HG03139 (cell line): Measurements from ENCODE around the gene TBC1D1.

Experiments
- ATAC-seq: cut with Tn5 transposase; IDR thresholded peaks from one replicate; pipeline ENCODE4 v1.9.1; 2021; ENCODE audit not compliant: unreplicated experiment

TBC1D1 gene

DNA sequence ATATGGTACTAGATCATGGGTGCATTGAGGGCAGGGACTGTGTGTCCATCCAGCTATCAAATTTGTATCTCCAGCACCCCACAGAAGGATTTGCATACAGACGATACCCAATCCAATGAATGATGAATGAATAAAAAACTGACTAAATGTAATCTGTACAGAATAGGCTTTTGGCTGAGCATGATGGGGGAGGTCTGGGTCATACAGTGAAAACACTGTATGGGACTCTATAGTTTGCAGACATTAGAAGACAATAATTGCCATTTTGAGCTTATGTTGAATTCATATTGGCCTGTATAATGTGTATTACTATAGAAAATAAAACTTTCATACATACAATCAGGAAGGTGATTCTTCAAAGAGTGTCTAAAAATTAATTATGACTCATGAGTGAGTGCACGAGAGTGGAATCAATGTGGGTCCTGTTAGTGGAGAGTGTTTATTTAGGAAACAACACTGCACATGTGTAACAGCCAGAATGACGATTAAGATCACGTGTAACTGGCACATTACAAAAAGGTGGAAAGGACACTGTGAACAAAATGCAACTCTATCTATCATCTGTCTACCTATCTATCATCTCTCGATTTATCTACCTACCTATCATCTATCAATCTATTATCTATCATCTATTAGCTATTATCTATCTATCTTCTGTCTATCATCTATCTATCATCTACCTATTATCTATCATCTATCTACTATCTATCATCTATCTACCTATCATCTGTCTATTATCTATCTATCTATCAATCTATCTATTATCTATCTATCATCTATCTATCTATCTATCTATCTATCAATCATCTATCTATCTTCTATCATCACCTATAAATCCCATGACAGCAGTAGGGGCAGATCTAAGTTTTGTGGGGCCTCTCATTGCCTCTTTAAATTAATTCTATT, 270.6 kb downstream of the TBC1D1 start:
- ATAC-seq = no peak

DNA sequence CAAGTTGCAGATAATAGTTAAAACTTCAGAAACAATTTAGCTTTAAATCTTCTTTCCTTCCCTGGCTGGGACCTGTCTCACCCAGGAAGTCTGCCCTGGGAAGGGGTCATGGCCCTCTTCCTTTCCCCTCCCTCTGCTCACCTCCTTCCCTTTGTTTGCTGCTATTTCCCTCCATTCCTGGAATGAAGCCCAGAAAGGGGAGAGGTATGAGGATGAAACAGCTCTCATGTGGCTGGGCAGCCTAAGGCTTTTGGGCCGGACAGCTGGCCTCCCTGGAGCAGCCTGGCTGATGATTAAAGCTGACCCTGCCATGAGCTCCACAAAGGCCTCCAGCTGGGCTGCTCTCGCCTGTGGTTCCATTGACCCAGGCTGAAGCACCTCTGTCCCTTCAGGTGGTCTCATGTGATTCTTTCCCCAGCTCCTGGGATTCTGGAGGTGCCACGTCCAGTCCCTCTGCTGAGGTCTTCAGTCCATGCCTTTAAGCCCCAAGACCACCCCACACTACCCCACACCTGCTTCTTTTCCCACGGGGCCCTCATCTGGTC, 271.4 kb downstream of the TBC1D1 start:
- no peak for ATAC-seq

GRCh38 chr4:38163216-38164006, 272.5 kb downstream of the TBC1D1 start:
- ATAC-seq = no peak

- ATAC-seq = no peak
Observed at GRCh38 chr4:38164346-38164745, 273.5 kb downstream of the TBC1D1 start.

DNA sequence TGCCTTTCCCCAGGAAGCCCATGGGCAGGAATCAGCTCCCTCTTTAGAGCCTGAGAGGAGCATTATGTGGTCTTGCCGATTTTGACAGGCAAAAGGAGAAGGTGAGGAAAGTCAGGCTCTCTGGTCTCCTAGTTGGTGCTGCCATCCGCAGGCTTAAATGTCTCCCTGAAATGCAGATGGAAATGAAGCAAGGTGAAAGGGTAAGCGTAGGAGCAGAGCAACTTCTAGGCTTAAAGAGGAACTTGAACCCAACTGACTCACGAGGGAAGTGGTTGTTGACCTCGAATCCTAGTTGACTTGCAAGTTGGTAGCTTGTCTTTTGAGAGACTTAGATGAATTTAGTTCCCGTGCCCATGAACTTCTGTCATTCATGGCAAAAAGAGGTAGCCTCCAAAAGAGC, 275.2 kb downstream of the TBC1D1 start:
- ATAC-seq = no peak

DNA sequence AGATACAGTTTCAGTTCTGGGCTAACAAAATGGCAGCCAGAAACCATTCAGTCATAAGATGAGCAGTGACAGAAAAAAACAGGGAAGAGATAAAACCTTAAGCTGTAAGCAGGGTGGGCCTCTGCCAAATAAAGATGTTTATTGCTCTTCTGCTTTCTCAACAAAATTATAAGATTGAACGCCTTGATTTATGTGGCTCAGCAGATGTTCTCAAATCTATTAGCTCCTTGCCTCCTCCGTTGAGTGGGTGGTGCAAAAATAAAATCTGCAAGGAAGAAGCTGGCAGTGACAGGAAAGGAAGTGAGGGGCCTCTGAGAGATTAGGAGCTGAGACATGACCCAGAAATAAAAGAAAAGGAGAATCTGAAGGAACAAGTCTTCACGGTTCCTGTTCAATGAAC, 275.9 kb downstream of the TBC1D1 start:
- no peak for ATAC-seq

DNA sequence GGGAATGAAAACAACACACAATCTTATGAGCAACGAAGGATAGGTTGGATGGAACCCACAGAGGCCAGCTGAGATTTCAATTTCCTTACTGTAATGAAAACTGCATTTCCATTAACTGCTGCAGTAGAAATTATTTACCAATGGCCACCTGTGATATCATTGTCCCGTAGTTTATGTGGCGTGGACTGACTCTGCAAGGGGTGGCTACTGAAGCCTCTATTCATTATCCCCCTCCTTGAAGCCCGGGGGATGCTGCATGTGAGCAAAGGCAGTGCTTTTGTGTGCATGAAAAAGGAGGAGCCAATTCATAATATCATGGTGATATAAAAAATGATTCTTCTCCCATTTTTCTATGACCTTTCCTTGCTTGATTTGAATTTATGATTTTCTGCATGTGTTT, 277.1 kb downstream of the TBC1D1 start:
- no peak for ATAC-seq

DNA sequence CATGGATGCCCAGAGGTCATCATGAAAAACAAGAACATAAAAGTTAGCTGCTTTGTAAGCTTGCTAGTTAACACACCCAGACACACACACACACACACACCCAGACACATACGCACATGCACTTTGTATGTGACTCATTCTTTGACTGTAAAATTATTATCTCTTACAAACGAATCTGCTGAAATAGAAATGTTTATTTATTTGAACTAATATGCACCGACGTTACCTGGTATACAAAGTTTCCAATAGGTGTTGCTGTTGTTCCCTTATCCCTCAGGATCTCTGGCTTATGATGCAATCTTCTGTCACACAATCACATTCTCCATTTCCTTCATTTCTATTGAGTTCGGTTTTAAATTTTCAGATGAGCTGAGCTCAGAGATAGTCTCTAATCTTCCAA, 278.6 kb downstream of the TBC1D1 start:
- no peak for ATAC-seq

DNA sequence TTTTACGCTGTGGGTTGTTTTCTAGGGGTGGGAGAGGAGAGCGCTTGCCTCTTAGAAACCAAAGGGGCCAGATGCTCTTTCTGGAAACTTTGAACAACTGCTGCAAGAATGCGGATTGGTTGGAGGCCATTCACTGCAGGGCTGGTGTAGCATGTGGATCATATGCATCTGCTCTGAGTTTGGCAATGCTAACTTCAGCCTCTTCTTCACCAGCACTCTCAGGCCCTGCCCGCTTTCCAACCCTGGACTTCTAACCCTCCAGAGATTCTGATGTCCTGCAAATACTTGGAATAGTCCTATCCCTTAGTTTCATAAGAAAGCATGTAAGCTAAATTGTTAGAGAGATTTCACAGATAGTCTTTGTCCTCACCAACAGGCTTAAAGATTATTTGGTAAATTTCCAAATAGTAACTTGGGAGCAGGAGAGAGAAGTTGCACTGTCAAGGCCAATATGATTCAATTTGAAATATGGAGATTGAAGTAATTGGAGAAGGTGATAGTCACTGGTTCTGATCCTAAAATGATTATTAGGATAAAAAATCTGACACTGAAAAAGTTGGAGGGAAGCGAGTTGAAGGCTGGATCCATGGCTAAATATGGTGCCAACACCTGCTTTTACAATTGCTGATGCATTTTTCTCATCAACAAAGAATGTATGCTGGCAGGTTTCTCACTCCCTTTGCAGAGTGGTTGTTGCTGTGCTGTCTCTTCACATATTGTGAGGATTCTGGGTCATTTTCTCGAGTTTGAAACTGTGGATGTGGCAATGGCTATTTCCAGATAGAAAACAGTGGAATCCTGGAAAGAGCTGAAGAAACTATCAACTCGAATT, 279.7 kb downstream of the TBC1D1 start:
- ATAC-seq = no peak

- no peak for ATAC-seq
Observed at GRCh38 chr4:38172078-38172477, 281.2 kb downstream of the TBC1D1 start.

DNA sequence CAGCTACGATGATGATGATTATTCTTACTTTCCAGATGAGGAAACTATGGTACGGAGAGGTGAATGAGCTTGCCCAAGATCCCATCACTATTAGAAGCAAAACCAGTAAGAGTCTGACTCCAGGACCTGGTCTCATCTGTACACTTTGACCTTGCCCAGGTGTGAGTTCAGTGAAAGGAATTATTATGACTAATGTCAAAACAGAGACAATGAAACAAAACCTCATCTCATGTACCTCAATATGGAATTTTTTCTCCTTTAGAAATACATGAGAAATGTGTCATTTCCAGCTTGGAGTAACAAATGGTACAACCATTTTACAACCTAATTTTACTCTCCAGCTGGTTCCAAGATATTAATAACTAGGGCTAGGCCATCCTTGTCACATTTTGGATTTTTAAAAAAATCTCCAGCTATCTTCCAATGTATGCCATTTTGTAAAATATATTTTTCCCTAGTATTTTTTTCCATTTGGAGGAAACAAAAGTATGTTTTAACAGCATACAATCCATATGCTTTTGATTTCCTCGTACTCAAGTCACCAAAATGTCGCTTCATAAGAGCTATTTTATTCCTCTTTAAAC, 283.1 kb downstream of the TBC1D1 start:
- ATAC-seq = no peak

GRCh38 chr4:38174801-38175200, 283.9 kb downstream of the TBC1D1 start:
- ATAC-seq = no peak

DNA sequence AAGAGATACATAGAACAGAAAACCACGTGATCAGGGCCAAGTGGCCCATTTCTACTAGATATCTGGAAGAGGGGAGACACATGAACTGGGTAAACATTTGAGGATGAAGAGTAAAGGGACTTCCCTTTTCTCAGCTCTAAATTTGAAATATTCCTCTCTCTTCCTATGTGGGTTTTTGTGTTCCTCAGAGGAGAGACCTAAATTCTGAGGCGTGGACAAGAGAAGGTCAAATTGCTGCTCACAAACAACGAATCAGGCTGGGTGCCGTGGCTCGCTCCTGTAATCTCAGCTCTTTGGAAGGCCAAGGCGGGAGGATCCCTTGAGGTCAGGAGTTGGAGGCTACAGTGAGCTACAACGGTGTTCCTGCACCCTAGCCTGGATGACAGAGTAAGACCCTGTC, 285.3 kb downstream of the TBC1D1 start:
- no peak for ATAC-seq

DNA sequence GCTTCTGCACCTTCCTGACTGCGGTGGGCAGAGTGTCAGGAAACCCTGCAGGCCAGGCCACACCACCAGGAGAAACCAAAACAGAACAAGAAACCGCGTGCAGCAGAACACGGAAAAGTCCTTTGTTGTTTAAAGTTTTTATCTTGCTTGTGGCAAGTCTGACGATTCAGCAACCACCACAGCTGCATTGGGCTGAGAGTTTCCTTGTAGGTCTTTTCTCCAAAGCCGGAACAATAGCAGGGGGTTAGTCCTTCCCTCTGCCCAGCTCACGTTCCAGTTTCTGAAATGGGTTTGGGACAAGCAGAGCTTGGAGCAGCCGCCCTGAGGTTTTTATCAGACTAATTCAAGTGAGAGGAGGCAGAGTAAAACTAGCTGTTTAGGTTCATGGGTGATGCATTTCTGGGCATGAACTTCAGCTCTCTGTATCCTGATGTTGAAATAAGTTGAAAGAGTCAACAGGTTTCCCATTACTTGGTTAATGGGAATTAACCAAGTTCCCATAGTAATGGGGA, 286.2 kb downstream of the TBC1D1 start:
- ATAC-seq = no peak

DNA sequence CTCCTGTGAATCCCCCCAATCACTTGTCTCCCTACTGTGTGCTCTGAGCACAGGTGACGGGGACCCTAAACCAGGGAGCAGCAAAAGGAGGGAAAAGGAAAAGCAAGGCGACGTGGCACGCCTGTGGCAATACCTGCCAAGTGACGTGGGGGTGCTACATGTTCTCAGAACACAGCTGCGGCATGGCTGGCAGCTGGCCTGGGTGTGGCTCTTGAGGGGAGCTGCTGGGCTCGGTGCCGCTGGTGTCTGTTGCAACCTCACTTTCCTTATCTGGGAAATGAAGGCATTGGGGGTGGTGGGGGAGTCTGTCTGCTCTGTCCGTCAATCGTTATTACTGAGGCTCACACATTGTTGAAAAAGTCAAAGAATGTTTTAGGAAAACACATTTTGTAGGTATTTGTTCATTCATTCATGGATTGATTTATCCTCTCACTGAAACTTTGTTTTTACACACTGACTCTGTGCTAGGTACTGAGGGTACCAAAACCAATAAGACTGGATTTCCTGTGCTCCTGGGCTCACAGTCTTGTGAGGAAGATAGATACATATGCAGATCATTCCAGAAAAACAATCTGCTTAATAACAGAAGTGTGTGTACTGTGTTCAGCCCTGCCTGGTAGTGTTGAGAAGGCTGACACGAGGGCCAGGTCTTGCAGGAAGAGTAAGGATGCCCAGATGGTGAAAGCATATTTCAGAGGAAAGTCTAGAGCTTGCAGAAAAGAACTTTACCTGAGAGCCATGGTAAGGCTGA, 286.9 kb downstream of the TBC1D1 start:
- no peak for ATAC-seq

DNA sequence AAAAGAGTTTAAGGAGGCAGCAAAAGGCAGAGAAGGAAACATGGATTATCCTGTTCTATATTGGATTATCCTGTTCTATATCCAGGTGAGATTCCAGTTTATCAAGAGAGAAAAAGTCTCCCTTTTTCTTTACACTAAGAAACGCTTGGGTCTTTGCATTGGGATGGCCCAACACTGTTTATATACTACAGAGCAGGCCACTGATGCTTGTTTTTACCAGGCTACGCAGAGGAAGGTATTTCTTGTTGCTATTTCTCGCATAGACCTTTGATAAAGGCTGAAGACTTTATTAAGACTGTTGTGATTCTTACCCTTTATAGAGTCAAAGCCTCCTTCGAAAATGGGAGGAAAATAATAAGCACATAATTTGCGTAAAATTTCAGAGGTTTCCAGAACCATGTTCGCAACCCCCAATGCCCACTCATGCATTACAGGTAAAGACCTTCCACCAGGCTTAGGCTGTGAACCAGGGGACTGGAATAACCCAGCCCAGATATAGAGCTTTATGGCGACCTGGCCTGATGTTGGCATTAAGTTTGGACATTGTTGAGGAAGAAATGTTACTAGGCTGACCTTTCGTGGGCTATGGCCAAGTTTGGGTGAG, 287.6 kb downstream of the TBC1D1 start:
- no peak for ATAC-seq

- no peak for ATAC-seq
Observed at GRCh38 chr4:38179690-38180377, 288.9 kb downstream of the TBC1D1 start.

DNA sequence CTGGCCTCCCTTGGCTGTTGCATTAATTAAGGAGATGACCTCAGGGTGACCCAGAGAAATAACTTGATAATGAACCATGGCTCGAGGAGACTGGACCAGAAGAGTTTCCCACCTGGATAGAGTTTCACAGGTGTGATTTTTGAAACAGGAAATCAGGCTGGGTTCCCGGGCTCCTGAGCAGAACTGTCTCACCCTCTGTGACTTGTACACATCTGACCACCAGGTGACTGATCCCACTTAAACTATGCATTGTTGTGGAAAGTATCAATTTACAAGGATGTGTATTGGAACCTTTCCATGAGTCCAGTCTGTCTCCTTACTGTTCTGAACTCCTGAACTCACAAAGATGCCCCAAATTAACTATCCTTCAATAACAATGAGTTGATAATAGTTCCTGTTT, 289.6 kb downstream of the TBC1D1 start:
- no peak for ATAC-seq

DNA sequence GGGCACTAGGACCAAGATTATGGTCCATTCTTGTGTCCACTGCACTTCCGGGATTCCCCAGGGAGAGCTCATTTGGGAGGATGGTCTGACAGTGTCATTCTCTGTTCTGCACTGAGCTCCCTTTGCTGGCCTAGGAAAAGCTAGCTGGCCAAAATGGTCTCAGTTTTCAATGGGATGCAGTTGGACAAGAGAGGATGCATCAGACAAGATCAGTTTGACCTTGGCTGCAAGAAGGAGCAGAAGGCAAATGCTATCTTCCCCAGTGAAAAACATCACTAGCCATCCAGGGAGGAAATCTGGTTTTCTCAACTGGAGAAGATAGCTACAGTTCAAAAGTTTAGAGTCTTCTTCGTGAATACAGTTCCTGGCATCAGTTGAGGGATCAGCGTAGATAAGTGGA, 290.4 kb downstream of the TBC1D1 start:
- no peak for ATAC-seq
